Muscle layer of duodenum (tissue), 2 donors: ENCODE data around the gene MB21D2.

Experiments used
- H3K27ac ChIP-seq: one replicate; pipeline ENCODE4 v1.7.0; 2013; ENCODE audit warnings: mild to moderate bottlenecking, low read length
- H3K27me3 ChIP-seq: one replicate; pipeline ENCODE4 v1.7.0; 2013; ENCODE audit warnings: low read depth, mild to moderate bottlenecking, control low read depth, low read length
- H3K36me3 ChIP-seq, 2 donors: one replicate each; pipeline ENCODE4 v1.7.0; 2013; ENCODE audit warnings: low read length in 2 of 2, control low read depth in 1 of 2, mild to moderate bottlenecking in 1 of 2; ENCODE audit not compliant: insufficient read depth in 2 of 2, control insufficient read depth in 1 of 2
- H3K4me1 ChIP-seq, 2 donors: one replicate each; pipeline ENCODE4 v1.7.0; 2013; ENCODE audit warnings: low read length in 2 of 2, mild to moderate bottlenecking in 2 of 2, control low read depth in 1 of 2, moderate library complexity in 1 of 2; ENCODE audit not compliant: insufficient read depth in 2 of 2, control insufficient read depth in 1 of 2
- H3K4me3 ChIP-seq, 2 donors: one replicate each; pipeline ENCODE4 v1.7.0; 2013; ENCODE audit warnings: low read length in 2 of 2, low read depth in 1 of 2, mild to moderate bottlenecking in 1 of 2
- H3K9me3 ChIP-seq, 2 donors: one replicate each; pipeline ENCODE4 v1.7.0; 2013; ENCODE audit warnings: low read length in 2 of 2, control low read depth in 1 of 2, mild to moderate bottlenecking in 1 of 2; ENCODE audit not compliant: control insufficient read depth in 1 of 2
- donor health status: healthy.

The MB21D2 gene

GRCh38 chr3:192830291-192831110 lies 87.2 kb downstream of the MB21D2 start:
- Histone ChIP-seq H3K27me3 (no peaks in the 10 kb centered on the region), H3K36me3 (no peaks in the 10 kb centered on the region), H3K9me3 (no peaks in the 10 kb centered on the region), H3K4me1 (peaks cover 0 to 24% of the 10 kb centered on the region in 2 donors), H3K27ac (no peak overlapping the region), H3K4me3 (no peak overlapping the region)

GRCh38 chr3:192827863-192828594 lies 89.6 kb downstream of the MB21D2 start:
- H3K27ac ChIP-seq = no peak overlapping the region
- H3K9me3 ChIP-seq = no peaks in the 10 kb centered on the region
- no peak overlapping the region for H3K4me3 ChIP-seq
- H3K36me3 ChIP-seq = no peaks in the 10 kb centered on the region
- H3K27me3 ChIP-seq = no peaks in the 10 kb centered on the region
- peaks cover 0 to 18% of the 10 kb centered on the region in 2 donors for H3K4me1 ChIP-seq

GRCh38 chr3:192827208-192827607 lies 90.4 kb downstream of the MB21D2 start:
- Histone ChIP-seq H3K4me1 (peaks cover 0 to 18% of the 10 kb centered on the region in 2 donors), H3K4me3 (no peak overlapping the region)

DNA sequence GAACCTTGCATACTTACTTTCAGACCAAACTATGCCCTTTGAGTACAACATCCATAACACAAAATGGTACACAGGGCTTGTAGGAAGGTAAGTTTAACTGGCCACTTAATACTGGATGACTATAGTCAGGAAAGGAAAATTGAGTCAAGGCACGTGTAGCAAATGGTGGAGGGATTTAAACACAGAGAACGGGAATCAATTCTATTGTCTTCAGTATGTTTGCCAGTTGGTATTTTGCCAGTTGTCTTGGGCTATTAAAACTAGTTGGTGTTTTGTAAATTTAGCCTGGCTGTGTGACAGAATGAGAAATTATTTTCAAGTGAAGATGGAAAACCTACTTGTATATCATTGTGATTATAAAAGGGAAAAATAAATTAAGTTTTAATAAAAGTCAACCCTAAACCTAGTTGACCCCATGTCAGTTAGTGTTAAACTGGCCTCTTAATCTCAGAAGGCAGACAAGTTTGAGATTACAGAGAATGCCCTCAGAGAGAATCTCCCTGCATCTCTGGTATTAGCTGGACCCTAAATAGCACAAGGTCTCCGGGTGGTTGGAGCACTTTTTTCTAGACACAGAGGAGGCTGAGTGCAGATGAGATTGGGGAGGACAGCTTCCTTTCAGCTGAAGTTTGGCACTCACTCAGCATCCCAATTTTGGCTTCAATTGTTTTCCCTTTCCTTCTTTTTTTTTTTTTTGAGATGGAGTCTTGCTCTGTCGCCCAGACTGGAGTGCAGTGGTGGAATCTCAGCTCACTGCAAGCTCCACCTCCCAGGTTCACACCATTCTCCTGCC lies 91.2 kb downstream of the MB21D2 start:
- no peak overlapping the region for H3K4me3 ChIP-seq
- H3K27me3 ChIP-seq = no peaks in the 10 kb centered on the region
- H3K36me3 ChIP-seq = no peaks in the 10 kb centered on the region
- H3K4me1 ChIP-seq = peaks cover 0 to 18% of the 10 kb centered on the region in 2 donors
- H3K27ac ChIP-seq = no peak overlapping the region
- H3K9me3 ChIP-seq = no peaks in the 10 kb centered on the region

More at GRCh38 chr3:192827208-192827607, 90.4 kb downstream of the MB21D2 start:
- Histone ChIP-seq H3K27me3 (no peaks in the 10 kb centered on the region), H3K9me3 (no peaks in the 10 kb centered on the region), H3K36me3 (no peaks in the 10 kb centered on the region), H3K27ac (no peak overlapping the region)

DNA sequence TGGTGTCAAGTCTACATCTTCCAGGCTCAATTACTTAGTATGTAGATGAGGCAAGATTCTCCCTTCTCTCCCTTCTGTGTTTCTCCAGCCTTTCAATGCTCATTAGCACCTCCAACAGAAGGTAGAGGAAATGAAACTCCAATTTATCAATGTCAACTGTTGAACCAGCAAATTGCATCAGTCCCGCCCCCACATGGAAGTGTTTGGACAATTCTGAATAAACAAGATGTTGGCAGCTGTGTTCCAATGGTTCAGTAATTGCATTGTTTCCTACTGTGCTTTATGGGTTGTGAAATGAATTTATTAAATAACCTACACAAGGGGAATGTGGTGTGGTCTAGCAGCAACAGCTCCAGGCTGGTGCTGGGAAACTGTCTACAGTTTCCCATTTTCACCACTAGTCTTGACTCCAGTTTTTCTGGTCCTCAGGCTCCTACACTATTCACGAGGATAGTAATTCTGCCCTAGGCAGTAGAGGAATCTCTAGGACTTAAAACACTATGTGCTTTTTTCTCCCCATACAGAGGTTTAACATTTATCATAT lies 91.9 kb downstream of the MB21D2 start:
- Histone ChIP-seq H3K36me3 (no peaks in the 10 kb centered on the region), H3K27me3 (no peaks in the 10 kb centered on the region), H3K4me1 (peaks cover 0 to 18% of the 10 kb centered on the region in 2 donors), H3K9me3 (no peaks in the 10 kb centered on the region), H3K27ac (no peak overlapping the region), H3K4me3 (no peak overlapping the region)

GRCh38 chr3:192825216-192825615 lies 92.4 kb downstream of the MB21D2 start:
- no peak overlapping the region for H3K27ac ChIP-seq
- no peaks in the 10 kb centered on the region for H3K27me3 ChIP-seq
- H3K36me3 ChIP-seq = no peaks in the 10 kb centered on the region
- peaks cover 0 to 18% of the 10 kb centered on the region in 2 donors for H3K4me1 ChIP-seq
- H3K4me3 ChIP-seq = no peak overlapping the region
- H3K9me3 ChIP-seq = no peaks in the 10 kb centered on the region

GRCh38 chr3:192824313-192824712 lies 93.3 kb downstream of the MB21D2 start:
- Histone ChIP-seq H3K4me3 (no peak overlapping the region), H3K27ac (no peak overlapping the region), H3K27me3 (no peaks in the 10 kb centered on the region), H3K9me3 (no peaks in the 10 kb centered on the region), H3K4me1 (peaks cover 0 to 18% of the 10 kb centered on the region in 2 donors), H3K36me3 (no peaks in the 10 kb centered on the region)

- Histone ChIP-seq H3K27me3 (no peaks in the 10 kb centered on the region), H3K4me3 (no peak overlapping the region), H3K27ac (no peak overlapping the region), H3K36me3 (no peaks in the 10 kb centered on the region), H3K9me3 (no peaks in the 10 kb centered on the region), H3K4me1 (peaks cover 6 to 30% of the 10 kb centered on the region in 2 donors)
Measured at GRCh38 chr3:192821161-192821560, 96.5 kb downstream of the MB21D2 start.

DNA sequence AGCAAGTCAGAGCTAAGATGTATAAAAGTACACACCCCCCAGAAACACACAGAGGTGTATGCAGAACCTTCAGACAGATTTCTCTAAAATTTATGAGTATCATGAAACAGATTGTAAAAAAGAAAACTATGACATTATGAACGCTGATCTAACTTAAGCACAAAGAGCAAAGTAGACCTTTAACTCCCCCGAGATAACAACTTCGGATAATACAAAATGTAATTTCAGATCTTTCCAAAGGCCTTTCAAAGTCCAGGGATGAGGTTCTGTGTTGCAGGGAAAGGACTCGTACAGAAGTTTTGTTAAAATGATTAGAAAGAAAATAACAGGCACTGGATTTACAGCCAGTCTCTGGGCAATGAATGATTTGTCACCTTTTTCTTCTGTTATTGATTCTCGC lies 97.5 kb downstream of the MB21D2 start:
- no peak overlapping the region for H3K4me3 ChIP-seq
- no peaks in the 10 kb centered on the region for H3K9me3 ChIP-seq
- no peaks in the 10 kb centered on the region for H3K27me3 ChIP-seq
- peaks cover 6 to 20% of the 10 kb centered on the region in 2 donors for H3K4me1 ChIP-seq
- no peak overlapping the region for H3K27ac ChIP-seq
- H3K36me3 ChIP-seq = no peaks in the 10 kb centered on the region

DNA sequence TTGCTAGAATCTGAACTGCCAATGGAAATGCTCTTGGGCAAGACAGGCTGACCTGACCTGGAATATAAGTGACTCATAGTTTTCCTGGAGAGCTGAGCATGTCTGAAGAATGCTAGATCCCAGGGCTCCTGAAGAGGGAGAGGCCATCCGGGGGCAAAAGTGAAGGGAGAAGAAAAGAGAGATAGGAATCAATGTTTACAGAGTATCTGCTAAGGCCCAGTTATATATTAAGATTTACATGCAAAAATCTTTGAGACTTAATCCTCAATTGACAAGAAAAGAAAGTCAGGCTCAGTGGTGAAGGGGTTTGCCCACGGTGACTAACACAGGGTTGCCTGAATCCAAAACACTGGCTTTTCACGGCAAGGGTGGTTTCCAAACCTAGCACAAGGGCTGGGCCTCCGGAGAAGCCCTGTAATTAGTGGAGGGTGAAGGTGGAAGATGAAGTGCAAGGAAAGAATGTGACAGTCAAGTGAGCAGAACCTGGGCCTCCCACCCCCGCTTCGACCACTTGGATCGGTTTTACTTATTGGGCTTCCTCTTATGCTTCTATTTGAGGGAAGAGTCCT lies 98.6 kb downstream of the MB21D2 start:
- Histone ChIP-seq H3K4me1 (peaks cover 6 to 16% of the 10 kb centered on the region in 2 donors), H3K4me3 (no peak overlapping the region), H3K27me3 (no peaks in the 10 kb centered on the region), H3K27ac (no peak overlapping the region), H3K9me3 (no peaks in the 10 kb centered on the region), H3K36me3 (no peaks in the 10 kb centered on the region)
